Sigmoid colon (tissue), 7 donors: ENCODE data around the gene GREB1. TPM values are rescaled to one million over a fixed set of nuclear protein-coding genes. Genes with fewer than 3 reads are reported as not detected.

Experiments used
- DNase-seq: peaks from one replicate; pipeline ENCODE4 v3.0.0-alpha.2; 2019
- H3K27ac ChIP-seq, 4 donors: fragments of 200-600 bp; sonication (generic); one replicate each; pipeline ENCODE4 v1.5.1; 2016 to 2019; ENCODE audit warnings: mild to moderate bottlenecking in 1 of 4
- H3K27me3 ChIP-seq, 3 donors: fragments of 200-600 bp; sonication (generic); one replicate each; pipeline ENCODE4 v1.5.1; 2019; ENCODE audit warnings: mild to moderate bottlenecking in 1 of 3
- H3K36me3 ChIP-seq, 4 donors: fragments of 200-600 bp; sonication (generic); one replicate each; pipeline ENCODE4 v1.5.1; 2016 to 2019
- H3K4me1 ChIP-seq, 4 donors: fragments of 200-600 bp; sonication (generic); one replicate each; pipeline ENCODE4 v1.5.1; 2017 to 2019
- H3K4me3 ChIP-seq, 4 donors: fragments of 200-600 bp; sonication (generic); one replicate each; pipeline ENCODE4 v1.5.1; 2017 to 2019; ENCODE audit warnings: mild to moderate bottlenecking in 2 of 4, moderate library complexity in 1 of 4
- H3K9me3 ChIP-seq, 4 donors: fragments of 200-600 bp in 3 of 4; sonication (generic) in 3 of 4; one replicate each; pipeline versions ENCODE4 v1.5.1 to v1.6.1; 2013 to 2019
- EP300 ChIP-seq, 4 donors: sonication (generic); formaldehyde crosslinking; IDR thresholded peaks; one replicate each; pipeline ENCODE4 v1.6.1; 2017; ENCODE audit warnings: antibody characterized with exemption in 4 of 4
- POLR2A ChIP-seq, 2 donors: fragments of 450-650 bp; IDR thresholded peaks; one replicate each; pipeline ENCODE4 v1.6.1; 2016; ENCODE audit warnings: antibody characterized with exemption in 2 of 2, mild to moderate bottlenecking in 2 of 2, moderate library complexity in 2 of 2
- POLR2AphosphoS5 ChIP-seq, 4 donors: sonication (generic); formaldehyde crosslinking; IDR thresholded peaks; one replicate each; pipeline ENCODE4 v1.6.1; 2017; ENCODE audit warnings: antibody characterized with exemption in 4 of 4
- WGBS, 2 donors: extraction: QIAGEN DNeasy Blood & Tissue Kit; methylation state at CpG; one replicate each; pipeline ENCODE4 v1.1.7; 2013; 5-methylcytosine and 5-hydroxymethylcytosine counted together
- intact Hi-C: fragments of 100-400 bp; cut with DNase I; formaldehyde crosslinking; loops from one replicate; pipeline ENCODE4 v1.15.1; 2023
- polyA plus RNA-seq, 3 donors: library from polyadenylated mRNA; stranded (reverse); fragments of 200-250 nt; gene quantifications; one replicate each; pipeline ENCODE4 v1.2.3, GENCODE V29; 2013
- total RNA-seq, 4 donors: library from RNA; depleted of rRNA; stranded (reverse); fragments of >200 nt; gene quantifications; one replicate each; pipeline ENCODE4 v1.1.0, GENCODE V29; 2016
- TF ChIP-seq, protein P1 (sequence below), 4 experiments: fragments of 450-650 bp in 3 of 4; fragments of 200-600 bp in 1 of 4; IDR thresholded peaks; one replicate each; pipeline ENCODE4 v1.5.1; 2016 to 2019; ENCODE audit warnings: antibody characterized with exemption in 4 of 4, mild to moderate bottlenecking in 3 of 4, moderate library complexity in 2 of 4
- donor health status: healthy with polysubstance abuse.
- donor health status: Bipolar disorder and iron deficiency.
- donor health status: healthy.

Gene GREB1
- total and polyA plus RNA-seq, 7 donors, result 0.28 to 2.5 (median 1.1) TPM; not detected in 1

DNA sequence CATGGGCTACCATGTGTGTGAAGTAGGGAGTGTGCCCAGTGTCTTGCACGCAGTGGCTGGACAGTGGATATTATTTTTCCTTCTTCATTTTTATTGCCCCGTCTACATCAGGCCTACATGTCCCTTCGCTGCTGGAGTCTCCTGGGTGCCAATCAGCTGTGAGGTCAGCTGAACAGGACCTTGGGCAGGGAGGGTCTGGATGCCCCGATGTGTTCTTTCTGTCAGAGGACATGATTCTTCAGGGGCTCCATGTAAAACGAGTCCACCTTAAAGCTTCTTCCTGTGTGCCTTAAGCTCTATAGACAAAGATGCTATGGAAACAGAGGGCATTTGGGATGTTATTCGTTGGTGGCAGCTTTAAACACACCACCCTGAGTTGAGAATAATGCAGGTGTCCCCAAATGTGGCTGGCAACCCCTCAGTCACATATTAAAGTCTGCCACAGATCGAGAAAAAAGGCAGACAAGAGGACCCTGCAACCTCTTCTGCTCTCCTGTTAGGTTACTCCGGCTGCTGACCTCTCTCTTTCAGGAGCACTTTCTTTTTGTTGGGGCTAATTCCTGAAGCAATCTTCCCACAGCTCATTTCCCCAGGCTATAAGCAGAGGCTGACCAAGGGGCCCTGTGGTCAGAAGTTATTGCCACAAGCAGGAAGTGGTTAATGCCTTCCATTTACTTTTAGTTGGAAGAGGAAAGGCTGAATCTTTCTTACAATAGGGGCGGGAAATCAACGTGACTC is 20.0 kb downstream of the GREB1 start:
- DNase-seq, result no peak
- no peaks in the 10 kb centered on the region for H3K4me1 ChIP-seq
- H3K9me3 ChIP-seq, result no peaks in the 10 kb centered on the region
- TF ChIP-seq EP300 (IDR thresholded peaks at IDR 0.05) (no peak), POLR2A (IDR thresholded peaks at IDR 0.05) (no peak), POLR2AphosphoS5 (IDR thresholded peaks at IDR 0.05) (no peak)
- TF ChIP-seq, protein P1, sequence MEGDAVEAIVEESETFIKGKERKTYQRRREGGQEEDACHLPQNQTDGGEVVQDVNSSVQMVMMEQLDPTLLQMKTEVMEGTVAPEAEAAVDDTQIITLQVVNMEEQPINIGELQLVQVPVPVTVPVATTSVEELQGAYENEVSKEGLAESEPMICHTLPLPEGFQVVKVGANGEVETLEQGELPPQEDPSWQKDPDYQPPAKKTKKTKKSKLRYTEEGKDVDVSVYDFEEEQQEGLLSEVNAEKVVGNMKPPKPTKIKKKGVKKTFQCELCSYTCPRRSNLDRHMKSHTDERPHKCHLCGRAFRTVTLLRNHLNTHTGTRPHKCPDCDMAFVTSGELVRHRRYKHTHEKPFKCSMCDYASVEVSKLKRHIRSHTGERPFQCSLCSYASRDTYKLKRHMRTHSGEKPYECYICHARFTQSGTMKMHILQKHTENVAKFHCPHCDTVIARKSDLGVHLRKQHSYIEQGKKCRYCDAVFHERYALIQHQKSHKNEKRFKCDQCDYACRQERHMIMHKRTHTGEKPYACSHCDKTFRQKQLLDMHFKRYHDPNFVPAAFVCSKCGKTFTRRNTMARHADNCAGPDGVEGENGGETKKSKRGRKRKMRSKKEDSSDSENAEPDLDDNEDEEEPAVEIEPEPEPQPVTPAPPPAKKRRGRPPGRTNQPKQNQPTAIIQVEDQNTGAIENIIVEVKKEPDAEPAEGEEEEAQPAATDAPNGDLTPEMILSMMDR (IDR thresholded peaks at IDR 0.05), result no peak
- H3K27ac ChIP-seq, result no peak overlapping the region
- no peak overlapping the region for H3K4me3 ChIP-seq
- H3K27me3 ChIP-seq, result peaks cover 0 to 29% (median 0%) of the 10 kb centered on the region in 3 donors
- intact Hi-C loops, result no loop called here
- WGBS, 2 donors, result 58 to 74% methylated on average over 10 of the region's 10 CpGs
- H3K36me3 ChIP-seq, result no peaks in the 10 kb centered on the region

DNA sequence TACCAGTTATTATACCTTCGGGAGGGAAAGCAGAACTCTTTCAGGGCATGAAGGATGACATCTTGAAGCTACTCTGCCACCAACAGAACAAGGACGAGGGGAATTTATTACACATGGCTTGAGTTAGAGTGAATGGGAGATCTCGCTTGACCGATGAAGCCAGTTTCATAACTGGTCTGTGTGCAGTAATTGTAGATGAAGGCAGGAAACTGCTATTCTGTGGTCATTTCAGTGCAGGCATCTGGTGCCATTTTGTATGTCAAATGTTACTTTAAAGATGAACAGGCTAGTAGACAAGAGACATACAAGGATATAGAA is 20.5 kb downstream of the GREB1 start:
- Histone ChIP-seq H3K9me3 (no peaks in the 10 kb centered on the region), H3K4me3 (no peak overlapping the region), H3K4me1 (no peaks in the 10 kb centered on the region), H3K27ac (no peak overlapping the region), H3K27me3 (peaks cover 0 to 34% (median 0%) of the 10 kb centered on the region in 3 donors), H3K36me3 (no peaks in the 10 kb centered on the region)
- WGBS, 2 donors, result 52 to 76% methylated on average over 4 of the region's 4 CpGs
- intact Hi-C loops, result no loop called here
- no peak for DNase-seq
- TF ChIP-seq POLR2AphosphoS5 (IDR thresholded peaks at IDR 0.05) (no peak), POLR2A (IDR thresholded peaks at IDR 0.05) (no peak), EP300 (IDR thresholded peaks at IDR 0.05) (no peak)
- TF ChIP-seq, protein P1 (IDR thresholded peaks at IDR 0.05), result no peak

DNA sequence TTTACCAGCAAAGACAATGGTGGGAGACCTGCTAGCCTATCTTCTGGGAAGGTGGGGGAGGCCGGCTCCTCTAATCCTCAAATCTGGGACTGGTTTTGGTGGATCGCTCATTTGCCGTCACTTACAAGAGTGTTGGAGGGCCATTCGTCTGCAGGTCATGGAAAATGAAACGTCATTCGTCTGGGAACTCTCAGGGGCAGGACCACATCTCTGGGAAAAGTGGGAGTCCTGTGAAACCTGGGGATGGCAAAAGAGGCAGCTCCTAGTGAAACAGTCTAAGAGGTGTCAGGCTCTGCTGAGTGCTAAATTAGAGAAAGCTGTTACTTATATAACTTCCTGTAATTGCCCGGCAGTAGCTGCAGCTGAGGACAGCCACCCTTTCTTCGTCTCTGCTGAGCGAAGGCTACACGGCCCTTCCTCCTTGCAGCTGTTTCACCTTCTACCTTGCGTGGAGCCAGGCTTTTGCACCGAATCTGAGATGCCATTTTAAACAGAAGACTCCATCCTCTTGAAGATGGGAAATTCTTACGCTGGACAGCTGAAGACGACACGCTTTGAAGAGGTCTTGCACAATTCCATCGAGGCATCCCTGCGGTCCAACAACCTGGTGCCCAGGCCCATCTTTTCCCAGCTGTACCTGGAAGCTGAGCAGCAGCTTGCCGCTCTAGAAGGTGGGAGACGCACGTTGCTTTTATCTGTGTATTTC is 22.4 kb downstream of the GREB1 start:
- H3K27ac ChIP-seq, result no peak overlapping the region
- intact Hi-C loops, result no loop called here
- no peaks in the 10 kb centered on the region for H3K36me3 ChIP-seq
- WGBS, 2 donors, result 67 to 83% methylated on average over 20 of the region's 20 CpGs
- TF ChIP-seq POLR2A (IDR thresholded peaks at IDR 0.05), result no peak
- TF ChIP-seq EP300 (IDR thresholded peaks at IDR 0.05), result no peak
- TF ChIP-seq, protein P1 (IDR thresholded peaks at IDR 0.05), result no peak
- TF ChIP-seq POLR2AphosphoS5 (IDR thresholded peaks at IDR 0.05), result no peak
- no peaks in the 10 kb centered on the region for H3K4me1 ChIP-seq
- H3K9me3 ChIP-seq, result no peaks in the 10 kb centered on the region
- no peak for DNase-seq
- H3K27me3 ChIP-seq, result peaks cover 0 to 39% (median 0%) of the 10 kb centered on the region in 3 donors
- no peak overlapping the region for H3K4me3 ChIP-seq

DNA sequence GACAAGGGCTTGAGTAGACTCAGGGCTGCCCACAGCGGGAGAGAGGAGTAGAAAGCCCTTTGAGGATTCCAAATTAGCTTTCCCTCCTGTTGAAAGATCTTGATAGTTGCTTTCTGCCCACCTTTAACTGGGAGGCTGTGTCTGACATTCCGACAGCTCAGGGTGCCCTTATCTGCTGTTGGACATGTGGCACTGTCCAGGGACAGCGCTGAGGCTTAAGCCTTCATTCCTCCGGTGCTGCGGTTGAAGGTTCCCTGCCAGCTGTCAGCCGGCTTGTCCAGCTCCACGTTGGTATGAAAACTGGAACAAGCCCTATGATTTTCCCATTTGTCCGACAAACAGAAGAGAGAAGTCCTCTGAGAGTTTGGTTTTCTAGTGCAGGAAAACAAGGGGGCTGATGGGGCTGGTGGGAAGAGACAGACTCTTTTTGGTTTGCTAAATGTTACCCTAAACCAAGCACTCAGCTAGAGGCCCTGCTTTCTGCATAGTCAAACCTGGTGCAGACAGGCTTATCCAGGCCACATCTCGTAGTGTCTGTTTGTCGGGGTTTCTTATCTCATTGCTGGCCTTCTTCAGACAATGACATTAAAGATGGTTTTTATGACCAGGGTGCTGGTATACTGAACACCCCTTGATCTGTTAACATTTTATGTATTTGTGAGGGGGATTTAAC is 24.5 kb downstream of the GREB1 start:
- no peaks in the 10 kb centered on the region for H3K9me3 ChIP-seq
- H3K4me3 ChIP-seq, result no peak overlapping the region
- intact Hi-C loops, result no loop called here
- TF ChIP-seq POLR2AphosphoS5 (IDR thresholded peaks at IDR 0.05) (no peak), POLR2A (IDR thresholded peaks at IDR 0.05) (no peak), EP300 (IDR thresholded peaks at IDR 0.05) (no peak)
- TF ChIP-seq, protein P1 (IDR thresholded peaks at IDR 0.05), result no peak
- peaks cover 0 to 36% (median 0%) of the 10 kb centered on the region in 3 donors for H3K27me3 ChIP-seq
- H3K4me1 ChIP-seq, result no peaks in the 10 kb centered on the region
- H3K36me3 ChIP-seq, result no peaks in the 10 kb centered on the region
- H3K27ac ChIP-seq, result no peak overlapping the region
- WGBS, 2 donors, result 77 to 87% methylated on average over 10 of the region's 10 CpGs
- DNase-seq, result no peak
